ENCODE results near the gene TIFAB. TPM values are rescaled to one million over a fixed set of nuclear protein-coding genes. Genes with fewer than 3 reads are reported as not detected.
A peak's percentile ranks its signal among the peaks of the same experiment; 100 is the strongest.

Gene TIFAB
- total RNA-seq, 2 experiments from 2014 or later: 0.11 TPM; not detected in 1

GRCh38 chr5:135402031-135402430 is 50.1 kb downstream of the TIFAB start:
- DNase-seq: no peak
- no peaks in the 10 kb centered on the region for H3K9me3 ChIP-seq (ENCODE audit: control insufficient read depth in 1 of 2, insufficient read depth in 1 of 2, low read length in 2 of 2)
- peaks cover 0 to 3% of the 10 kb centered on the region in 2 experiments for H3K27me3 ChIP-seq (ENCODE audit: control insufficient read depth in 1 of 2, insufficient read depth in 2 of 2, low read length in 2 of 2)
- ATAC-seq (ENCODE audit: poor library complexity): no peak
- CTCF ChIA-PET: no interaction called here
- no peaks in the 10 kb centered on the region for H3K9me3 Mint-ChIP-seq
- no peaks in the 10 kb centered on the region for H3K36me3 ChIP-seq (ENCODE audit: insufficient read depth, low read length)
- peaks cover 23% of the 10 kb centered on the region for H3K4me1 ChIP-seq (ENCODE audit: insufficient read depth, low read length)
- H3K27ac Mint-ChIP-seq: no peak overlapping the region
- POLR2A ChIA-PET: no interaction called here
- H3K4me3 ChIP-seq (ENCODE audit: low read length): no peak overlapping the region
- H3K4me3 Mint-ChIP-seq: peak overlapping the region; percentile 63
- H3K36me3 Mint-ChIP-seq (ENCODE audit: low read depth): peaks cover 12% of the 10 kb centered on the region
- no peak overlapping the region for H3K27ac ChIP-seq (ENCODE audit: low read depth in 1 of 2, low read length in 2 of 2)
- no peak for TF ChIP-seq CTCF (IDR thresholded peaks at IDR 0.05)
- H3K4me1 Mint-ChIP-seq (ENCODE audit: low read depth): peaks cover 24% of the 10 kb centered on the region
- no peaks in the 10 kb centered on the region for H3K27me3 Mint-ChIP-seq
- intact Hi-C loops (cut with DNase I, micrococcal nuclease): no loop called here

- Histone ChIP-seq H3K36me3 (ENCODE audit: insufficient read depth, low read length) (no peaks in the 10 kb centered on the region), H3K4me3 (ENCODE audit: low read length) (no peak overlapping the region), H3K9me3 (ENCODE audit: control insufficient read depth in 1 of 2, insufficient read depth in 1 of 2, low read length in 2 of 2) (no peaks in the 10 kb centered on the region), H3K27me3 (ENCODE audit: control insufficient read depth in 1 of 2, insufficient read depth in 2 of 2, low read length in 2 of 2) (peaks cover 0 to 3% of the 10 kb centered on the region in 2 experiments), H3K27ac (ENCODE audit: low read depth in 1 of 2, low read length in 2 of 2) (no peak overlapping the region), H3K4me1 (ENCODE audit: insufficient read depth, low read length) (peaks cover 34% of the 10 kb centered on the region)
- H3K36me3 Mint-ChIP-seq (ENCODE audit: low read depth): peaks cover 13% of the 10 kb centered on the region
- TF ChIP-seq CTCF (IDR thresholded peaks at IDR 0.05): no peak
- intact Hi-C loops (cut with DNase I, micrococcal nuclease): no loop called here
- H3K27ac Mint-ChIP-seq: peak overlapping the region; percentile 85
- peaks cover 35% of the 10 kb centered on the region for H3K4me1 Mint-ChIP-seq (ENCODE audit: low read depth)
- no peaks in the 10 kb centered on the region for H3K9me3 Mint-ChIP-seq
- DNase-seq (no peak), ATAC-seq (ENCODE audit: poor library complexity) (no peak)
- H3K27me3 Mint-ChIP-seq: no peaks in the 10 kb centered on the region
- CTCF ChIA-PET: no interaction called here
- peak overlapping the region; percentile 93 for H3K4me3 Mint-ChIP-seq
- POLR2A ChIA-PET: no interaction called here
Measured at GRCh38 chr5:135400866-135401265, 51.3 kb downstream of the TIFAB start.

- no peak for ATAC-seq (ENCODE audit: poor library complexity)
- Histone ChIP-seq H3K4me1 (ENCODE audit: insufficient read depth, low read length) (peaks cover 43% of the 10 kb centered on the region), H3K4me3 (ENCODE audit: low read length) (peak overlapping the region; percentile 74), H3K9me3 (ENCODE audit: control insufficient read depth in 1 of 2, insufficient read depth in 1 of 2, low read length in 2 of 2) (no peaks in the 10 kb centered on the region), H3K27me3 (ENCODE audit: control insufficient read depth in 1 of 2, insufficient read depth in 2 of 2, low read length in 2 of 2) (no peaks in the 10 kb centered on the region), H3K36me3 (ENCODE audit: insufficient read depth, low read length) (no peaks in the 10 kb centered on the region), H3K27ac (ENCODE audit: low read depth in 1 of 2, low read length in 2 of 2) (peak overlapping the region in 1 of 2 donors; percentile 65)
- POLR2A ChIA-PET: interaction anchor here (1.0 to 1.1 kb wide), 2 partner anchors 26 to 75 kb away, joined by 3 read pairs; no protein-coding TSS in a partner anchor
- Mint-ChIP-seq H3K4me1 (ENCODE audit: low read depth) (peaks cover 44% of the 10 kb centered on the region), H3K27ac (peak overlapping the region; percentile 85), H3K27me3 (no peaks in the 10 kb centered on the region), H3K4me3 (peak overlapping the region; percentile 93), H3K9me3 (no peaks in the 10 kb centered on the region), H3K36me3 (ENCODE audit: low read depth) (peaks cover 18% of the 10 kb centered on the region)
- TF ChIP-seq CTCF (IDR thresholded peaks at IDR 0.05): no peak
- intact Hi-C loops (cut with DNase I, micrococcal nuclease): no loop called here
- CTCF ChIA-PET: no interaction called here
- DNase-seq: no peak
Measured at GRCh38 chr5:135399794-135400542, 52.2 kb downstream of the TIFAB start.
